HG02763 (cell line): ENCODE measurements around the gene EDNRB.

Source experiments
- ATAC-seq: cut with Tn5 transposase; IDR thresholded peaks from one replicate; pipeline ENCODE4 v1.9.1; 2021; ENCODE audit warnings: mild to moderate bottlenecking, moderate library complexity; ENCODE audit not compliant: unreplicated experiment

The EDNRB gene

DNA sequence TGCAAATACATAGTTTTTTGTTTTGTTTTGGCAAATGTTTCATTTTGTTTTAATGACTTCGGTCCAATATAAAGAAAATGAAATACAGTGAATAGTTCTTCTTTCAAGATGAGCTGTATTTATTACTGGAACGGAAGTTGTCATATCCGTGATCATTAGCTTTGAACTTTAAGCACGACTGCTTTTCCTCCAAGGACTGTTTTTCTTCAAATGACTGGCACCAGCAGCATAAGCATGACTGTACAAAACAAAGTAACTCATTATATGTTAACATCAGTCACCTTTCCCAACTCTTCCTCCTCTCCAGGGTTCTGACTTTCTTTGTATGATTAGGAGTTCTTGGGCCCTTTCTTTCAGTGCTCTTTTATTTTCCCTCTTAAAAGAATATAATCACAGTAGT is 20.5 kb downstream of the EDNRB start:
- peak; percentile 99 for ATAC-seq

DNA sequence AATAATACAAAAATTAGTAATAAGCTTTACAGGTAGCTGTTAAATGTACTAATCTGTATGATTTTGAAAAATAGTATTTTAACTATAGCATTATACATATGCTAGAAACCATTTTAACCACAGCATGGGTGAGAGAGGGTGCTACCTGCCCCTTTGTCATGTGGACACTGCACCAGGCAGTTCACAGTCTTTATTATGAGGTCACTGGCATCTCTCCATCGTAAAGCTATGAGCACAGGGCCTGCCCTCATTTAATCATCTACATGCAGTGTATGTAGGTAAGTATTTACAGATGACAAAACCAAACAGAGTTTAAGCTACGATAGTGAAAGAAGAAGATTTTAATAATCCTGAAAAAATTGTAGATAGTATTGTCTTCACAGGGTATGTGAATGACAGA is 21.7 kb downstream of the EDNRB start:
- ATAC-seq, result no peak

DNA sequence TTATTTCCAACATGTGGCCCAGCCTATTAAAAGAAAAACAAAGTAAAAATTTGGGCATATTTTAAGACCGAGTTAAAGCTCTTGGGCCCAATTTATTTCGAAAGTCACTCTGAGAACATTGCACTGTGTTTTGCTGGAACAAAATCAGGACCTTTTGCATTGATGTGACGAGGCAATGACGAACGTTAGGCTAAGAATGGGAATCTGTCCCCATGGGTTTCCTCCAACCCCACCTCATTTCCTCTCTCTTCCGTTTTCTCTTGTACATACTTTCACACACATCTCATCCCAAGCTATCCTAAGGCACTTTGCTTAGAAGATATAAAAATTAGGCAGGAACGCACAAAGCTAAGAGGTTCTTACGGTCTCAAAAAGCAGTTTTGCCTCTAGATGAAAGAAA is 22.1 kb downstream of the EDNRB start:
- no peak for ATAC-seq

DNA sequence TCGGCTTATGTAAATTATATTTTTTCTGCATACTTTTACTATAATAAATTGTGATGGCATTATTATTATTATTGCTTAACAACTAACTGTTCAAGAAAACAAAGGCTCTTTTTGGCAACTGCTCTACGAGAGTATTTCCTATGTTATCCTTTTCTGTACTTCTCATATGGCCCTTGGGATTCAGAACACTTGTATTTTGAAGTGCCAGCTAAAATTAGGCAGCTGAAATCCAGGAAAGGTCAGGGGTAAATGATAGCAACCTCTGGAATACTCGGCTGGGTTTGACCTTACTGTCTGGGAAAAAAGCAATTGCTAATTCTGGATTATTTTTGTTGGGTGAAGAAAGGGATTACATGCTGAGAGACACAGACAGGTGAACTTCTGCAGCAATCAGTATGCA is 23.9 kb downstream of the EDNRB start:
- no peak for ATAC-seq

DNA sequence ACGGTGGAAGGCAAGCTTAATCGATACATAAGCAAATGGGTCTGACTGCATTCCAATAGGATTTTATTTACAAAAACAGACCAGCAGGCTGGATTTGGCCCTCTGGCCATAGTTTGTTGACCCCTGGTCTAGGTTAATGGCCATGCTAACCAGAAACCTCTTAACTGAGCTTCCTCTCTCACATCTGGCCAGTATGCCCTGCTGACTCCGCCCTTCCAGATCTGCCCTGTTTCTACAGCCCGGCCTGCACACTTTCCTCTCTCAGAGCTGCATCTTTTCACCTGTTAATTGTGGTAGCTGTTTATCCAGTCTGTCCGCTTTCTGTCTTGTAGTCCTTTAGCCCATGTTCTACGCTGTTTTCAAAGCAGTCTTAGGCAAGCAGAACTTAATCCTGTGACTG is 25.6 kb downstream of the EDNRB start:
- no peak for ATAC-seq

DNA sequence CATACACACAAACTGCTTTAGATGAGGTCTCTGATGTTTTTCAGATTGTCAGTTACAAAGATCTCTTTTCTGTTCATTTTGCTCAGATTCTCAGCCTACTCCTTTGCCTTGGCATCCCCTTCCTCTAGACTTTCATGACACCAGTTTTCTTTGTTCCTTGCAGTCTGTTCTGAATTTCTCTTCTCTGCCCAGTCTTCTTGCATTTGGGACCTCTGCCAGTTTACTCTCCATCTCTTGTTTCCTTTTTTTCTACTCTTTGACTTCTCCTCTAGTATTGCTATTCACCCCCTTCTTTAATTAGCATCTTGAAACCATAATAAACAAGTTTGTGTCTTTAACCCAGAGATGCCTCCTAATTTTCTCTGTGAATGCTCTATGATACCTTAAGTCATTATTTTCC is 26.1 kb downstream of the EDNRB start:
- ATAC-seq, result no peak

DNA sequence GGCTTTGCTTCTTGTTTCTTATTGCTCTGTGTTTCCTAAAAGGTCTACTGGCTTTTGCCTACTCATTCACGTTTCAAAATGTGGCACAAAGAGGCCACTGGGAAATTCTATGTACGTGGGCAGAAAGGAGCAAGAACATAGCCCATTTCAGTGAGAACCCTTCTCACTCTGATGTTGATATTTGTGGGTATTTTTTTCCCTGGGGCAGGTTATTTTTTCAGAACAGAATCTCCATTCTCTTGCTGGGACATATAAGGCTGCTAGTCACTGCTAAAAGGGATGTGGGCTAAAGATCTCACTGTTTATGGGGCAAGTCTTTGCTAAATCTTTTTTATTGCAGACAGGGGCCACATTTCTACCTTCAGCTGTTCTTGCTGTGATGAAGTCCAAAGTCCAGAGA is 27.1 kb downstream of the EDNRB start:
- no peak for ATAC-seq

DNA sequence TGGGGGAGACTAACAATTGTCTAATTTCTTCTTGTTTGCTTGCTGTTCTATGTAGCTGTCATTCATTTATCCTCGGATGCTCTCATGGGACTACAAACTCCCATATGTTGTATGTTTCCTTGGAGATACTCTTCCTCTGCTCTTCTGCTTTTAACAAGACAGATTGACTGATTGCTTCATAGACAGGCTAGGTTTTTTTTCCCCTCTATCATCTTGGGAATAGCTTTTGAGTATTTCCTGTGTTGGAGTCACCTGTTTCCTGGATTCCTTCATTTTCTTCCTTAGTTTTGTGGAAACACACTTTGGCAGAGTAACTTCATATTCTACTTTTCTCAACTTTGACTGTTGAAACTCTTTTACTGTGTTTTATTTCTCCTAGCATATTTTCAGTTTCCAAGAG is 27.6 kb downstream of the EDNRB start:
- ATAC-seq, result no peak

DNA sequence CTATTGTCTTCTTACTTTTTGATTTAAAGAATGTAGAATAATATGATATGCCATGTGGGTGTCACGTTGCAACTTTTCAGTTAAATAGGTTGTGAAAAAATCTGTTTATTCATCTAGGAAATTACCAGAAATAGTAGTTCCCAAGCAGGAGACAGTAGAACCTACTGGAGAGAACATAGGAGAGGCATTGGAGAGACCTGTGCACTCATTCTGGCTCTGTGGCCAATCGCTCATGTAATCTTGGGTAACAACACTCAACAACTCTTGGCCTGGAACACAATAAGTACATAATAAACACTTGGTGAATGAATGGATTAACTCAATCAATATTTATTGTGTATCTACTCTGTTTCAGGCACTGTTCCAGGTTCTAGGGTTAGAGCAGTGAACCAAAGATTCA is 35.3 kb downstream of the EDNRB start:
- ATAC-seq, result no peak

DNA sequence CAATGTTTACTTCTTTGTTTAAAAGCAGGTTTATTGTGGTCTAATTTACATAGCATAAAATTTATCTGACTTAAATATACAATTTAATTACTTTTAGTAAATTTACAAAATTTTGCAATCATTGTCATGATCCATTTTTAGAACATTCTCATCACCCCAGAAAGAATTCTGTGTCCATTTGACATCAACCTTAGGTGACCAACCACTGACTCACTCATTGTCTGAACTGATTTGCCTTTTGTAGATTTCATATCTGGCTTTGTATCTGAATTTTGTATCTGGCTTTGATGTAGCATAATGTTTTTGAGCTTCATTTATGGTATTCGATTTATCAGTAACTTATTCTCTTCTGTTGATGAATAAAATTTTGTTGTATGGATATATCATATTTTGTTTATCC is 40.4 kb downstream of the EDNRB start:
- no peak for ATAC-seq

DNA sequence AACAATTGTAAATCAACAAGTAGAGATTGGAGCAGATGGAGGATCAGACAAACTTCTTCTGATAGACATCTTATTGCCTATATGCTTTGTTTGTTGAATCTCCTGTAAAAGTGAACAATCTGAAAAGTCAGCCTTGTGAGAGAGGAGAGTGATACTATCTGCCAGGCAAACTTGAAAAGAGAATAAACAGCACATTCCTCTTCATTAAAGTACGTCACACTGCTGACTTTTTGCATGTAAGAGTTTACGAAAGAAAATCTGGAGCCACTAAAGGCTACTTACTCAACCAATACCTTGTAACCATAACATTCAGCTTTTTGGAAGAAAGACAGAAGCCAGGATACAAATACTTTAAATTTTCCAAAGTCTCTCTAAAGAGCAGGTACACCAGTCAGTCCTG is 42.5 kb downstream of the EDNRB start:
- ATAC-seq, result no peak

DNA sequence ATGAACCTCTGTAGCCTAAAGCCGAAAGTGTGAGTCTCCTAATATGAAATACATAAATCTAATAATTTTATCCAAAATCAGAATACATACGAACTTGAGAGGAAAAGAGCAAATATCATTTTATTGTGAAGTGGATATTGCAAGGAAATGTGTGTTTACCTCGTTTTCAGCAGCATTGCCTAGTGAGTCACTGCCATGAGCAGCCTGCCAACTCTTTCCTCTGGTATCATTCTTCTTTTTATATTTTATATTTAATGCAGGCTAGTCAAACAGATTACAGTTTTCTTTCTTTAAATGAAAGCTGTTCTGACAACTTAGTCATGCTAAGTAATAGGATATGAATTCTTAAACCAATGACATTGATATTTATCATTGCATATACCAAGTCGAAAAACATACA is 44.2 kb downstream of the EDNRB start:
- no peak for ATAC-seq

DNA sequence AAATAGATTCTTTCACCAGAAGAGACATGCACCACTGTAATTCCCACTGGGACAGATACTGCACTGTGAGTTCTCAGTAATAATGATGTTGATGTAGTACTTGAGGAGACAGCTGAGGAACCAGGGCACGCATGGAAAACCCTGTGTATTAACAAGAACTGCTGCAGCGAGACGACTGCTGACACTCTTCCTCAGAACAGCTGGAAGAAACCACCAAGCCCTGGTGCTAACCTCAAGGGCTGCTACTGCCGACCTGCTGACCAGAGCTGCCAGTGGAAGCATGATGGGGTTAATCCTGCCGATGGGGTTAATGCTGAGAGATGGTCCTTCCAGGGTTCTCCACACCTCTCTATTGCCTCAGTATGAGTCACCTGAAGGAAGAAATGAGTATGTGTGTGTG is 45.6 kb downstream of the EDNRB start:
- no peak for ATAC-seq

DNA sequence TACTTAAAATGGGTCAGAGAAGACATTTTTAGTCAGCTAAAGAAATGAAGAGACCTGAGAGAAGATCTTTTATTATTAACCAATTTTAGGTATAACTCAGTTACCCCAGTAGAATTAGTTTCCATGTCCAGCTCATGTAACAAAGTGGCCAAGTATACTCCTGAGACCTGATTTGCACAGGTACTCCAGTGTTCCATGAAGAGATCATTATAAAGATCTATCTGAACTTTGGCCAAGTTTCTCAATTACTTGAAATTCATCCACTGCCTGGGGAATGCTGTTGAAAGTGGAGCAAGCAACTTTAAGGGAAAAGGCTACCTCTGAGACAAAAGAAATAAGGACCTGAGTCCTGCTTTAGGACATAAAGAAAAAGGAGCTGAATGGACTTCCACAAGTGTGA is 47.0 kb downstream of the EDNRB start:
- no peak for ATAC-seq

DNA sequence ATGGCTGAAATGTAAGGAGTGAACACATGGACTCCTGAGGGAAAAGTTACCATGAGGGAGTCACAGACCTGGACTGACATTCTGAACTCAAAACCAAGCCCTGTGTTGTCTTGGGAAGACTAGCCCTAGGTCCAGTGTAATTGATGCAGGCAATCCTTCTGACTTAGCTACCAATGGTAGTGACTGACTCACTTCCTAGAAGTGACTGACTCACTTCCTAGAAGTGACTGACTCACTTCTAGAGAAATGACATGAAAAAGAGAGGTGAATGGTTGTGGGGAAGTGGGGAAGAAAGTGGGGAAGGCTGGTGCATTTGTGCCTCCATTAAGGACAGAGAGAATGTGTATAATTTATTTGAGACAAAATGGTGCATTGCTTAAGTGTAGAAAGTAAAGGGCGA is 49.9 kb downstream of the EDNRB start:
- no peak for ATAC-seq

DNA sequence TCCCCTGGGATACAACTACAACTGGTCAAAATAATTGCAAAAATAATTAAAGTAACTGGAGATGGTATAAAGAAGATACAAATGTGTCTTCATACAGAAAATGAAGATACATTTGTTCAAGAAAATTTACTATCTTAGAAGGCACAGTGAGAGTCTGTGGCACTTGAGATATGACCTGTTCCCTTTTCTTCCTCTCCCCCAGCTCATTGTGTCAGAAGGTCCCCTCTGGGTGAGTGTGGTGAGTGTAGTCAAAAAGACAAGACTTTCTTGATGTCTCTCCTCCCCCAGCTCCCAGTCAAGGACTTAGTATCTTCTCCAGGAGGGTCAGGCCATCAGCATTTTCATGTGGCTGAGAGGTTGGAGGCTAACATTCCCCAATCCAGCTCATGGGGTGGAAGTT is 51.7 kb downstream of the EDNRB start:
- no peak for ATAC-seq

DNA sequence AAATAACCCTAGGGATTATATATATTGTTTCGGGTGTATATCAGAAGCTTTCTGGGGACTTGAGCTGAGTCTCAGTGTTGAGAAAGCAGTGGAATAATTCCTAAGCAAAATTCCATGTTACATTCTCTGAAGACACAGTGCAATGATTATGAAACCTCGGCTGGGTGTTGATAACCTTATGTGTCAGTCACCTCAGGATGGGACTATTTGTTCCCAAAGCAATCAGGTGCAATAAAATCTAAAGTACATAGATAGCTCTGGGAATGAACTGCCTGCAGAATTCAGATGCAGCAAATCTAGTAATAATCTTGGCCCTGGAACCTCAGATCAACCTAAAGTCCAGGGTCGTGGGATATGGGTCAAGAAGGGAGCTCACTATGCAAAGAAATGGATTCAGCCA is 53.0 kb downstream of the EDNRB start:
- no peak for ATAC-seq

DNA sequence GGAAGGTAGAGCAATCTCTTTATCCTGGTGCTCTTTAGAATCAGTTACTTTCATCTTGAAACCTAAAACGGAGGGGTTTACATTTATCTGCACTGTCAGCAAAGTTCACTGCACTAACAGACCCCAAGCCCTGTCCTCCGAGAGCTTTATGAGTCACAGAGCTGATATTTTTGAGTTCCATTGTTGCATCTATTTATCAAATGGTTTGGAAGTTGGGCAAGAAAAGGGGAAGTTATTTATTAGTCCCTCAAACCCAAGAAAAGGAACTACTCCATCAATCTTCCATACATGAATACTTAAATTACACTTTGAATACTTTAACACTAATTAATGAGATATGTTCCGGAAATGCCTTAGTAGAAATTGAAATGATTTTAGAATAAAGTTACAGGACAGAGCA is 55.5 kb downstream of the EDNRB start:
- no peak for ATAC-seq

DNA sequence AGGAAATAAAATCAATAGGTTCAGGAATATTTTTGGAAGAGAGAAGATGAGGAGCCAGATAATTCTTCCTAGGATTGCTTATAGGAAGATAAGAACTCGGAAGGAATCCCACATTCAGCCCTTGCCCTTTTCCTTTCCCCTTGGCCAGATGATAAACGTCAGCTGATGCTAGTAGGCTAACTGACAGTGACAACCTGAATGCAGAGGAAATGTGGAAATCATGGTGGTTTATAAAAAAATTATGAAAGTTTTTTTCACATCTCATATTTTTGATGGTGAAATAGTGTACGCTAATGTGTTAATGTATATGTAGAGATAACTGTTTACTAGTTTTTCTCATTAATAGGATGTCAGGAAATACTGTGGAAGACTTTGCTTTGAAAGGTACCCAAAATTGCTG is 56.9 kb downstream of the EDNRB start:
- no peak for ATAC-seq

DNA sequence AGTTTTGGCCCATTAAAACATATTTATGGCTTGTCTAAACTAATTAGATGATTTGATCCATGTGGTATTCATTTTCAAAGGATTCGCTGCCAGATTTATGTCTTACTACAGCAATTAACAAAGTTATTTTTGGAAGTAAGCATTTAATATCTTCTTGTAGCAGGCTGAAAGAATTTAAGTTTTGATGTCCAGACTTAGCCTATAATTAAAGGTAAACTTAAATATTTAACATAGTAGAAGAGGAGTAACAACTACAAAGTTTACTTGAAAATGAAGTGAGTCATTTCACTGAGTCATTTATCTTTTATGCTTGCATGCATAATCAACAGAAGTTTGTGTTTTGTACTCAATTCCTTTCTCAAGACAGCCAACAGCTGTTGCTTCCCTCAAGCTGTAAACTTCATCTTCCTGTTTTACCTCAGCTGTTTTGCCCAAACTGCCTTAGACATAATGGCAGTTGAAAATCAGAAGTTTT is 58.1 kb downstream of the EDNRB start:
- no peak for ATAC-seq

DNA sequence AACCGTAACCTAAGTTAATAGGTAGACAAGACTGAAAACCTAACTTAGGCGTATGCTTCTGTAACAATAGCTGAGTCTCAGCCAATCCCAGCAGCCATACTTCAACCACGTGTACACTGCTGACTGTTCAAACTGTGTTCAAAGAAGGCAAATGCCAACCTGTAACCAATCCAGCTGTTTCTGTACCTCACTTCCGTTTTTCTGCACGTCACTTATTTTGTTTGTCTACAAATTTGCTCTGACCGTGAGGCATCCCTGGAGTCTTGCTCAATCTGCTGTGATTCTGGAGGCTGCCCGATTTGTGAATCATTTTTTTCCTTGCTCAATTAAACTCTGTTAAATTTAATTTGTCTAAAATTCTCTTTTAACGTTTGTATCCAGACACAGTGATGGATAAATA is 59.2 kb downstream of the EDNRB start:
- ATAC-seq, result no peak

DNA sequence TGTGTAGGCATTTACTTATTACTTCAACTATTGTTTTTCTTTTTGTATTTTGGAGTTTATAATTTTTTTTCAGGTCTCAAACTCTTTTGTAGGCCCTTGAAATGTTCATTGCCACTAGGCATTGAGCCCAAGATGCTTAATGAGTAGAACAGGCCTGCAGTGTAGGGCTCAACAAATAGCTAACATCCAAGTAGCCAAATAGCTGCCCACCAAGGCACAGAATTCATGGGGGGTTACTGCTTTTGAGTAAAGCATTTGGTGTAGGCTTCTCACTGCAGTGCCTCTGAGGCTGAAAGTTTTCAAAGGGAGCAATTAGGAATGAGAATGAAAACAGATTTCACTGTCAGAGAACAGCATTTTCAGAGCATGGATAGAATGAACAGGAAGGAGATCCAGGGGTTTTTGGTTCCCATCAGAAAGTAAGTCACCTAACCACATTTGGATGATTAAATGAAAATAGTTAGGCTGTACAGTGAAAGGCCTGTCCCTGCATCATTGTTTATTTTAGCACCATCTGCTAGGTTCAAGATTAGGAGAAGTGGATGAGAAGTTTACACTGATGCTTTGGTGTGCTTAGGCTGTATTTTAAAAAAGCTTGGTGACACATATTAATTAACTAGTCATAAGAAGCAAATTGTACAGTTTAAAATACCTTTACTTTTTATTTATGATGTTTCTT is 61.0 kb downstream of the EDNRB start:
- ATAC-seq, result no peak

DNA sequence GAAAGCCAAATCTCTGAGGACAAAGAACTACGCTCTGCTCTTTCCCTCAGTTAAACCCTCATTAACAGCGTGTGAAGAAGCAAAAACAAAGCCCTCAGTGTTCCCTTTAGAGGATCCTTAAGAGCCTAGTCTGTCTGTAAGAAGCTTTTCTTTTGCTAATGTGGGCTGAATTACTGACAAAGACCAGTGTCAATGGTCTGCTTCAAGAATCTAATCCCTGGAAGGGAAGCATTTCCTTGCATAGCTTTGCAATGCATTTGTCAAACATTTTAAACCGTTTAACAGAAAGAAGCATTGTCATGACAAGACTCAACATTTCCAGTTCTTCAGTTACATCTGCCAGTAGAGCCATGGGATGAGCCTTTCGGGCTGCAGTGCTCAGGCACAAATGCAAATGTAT is 64.9 kb downstream of the EDNRB start:
- ATAC-seq, result no peak
